ENCODE results near the gene EPN3. TPM values are rescaled to one million over a fixed set of nuclear protein-coding genes. Genes with fewer than 3 reads are reported as not detected.

The EPN3 gene
- total RNA-seq, 1 experiment from 2014 or later: 53.2 TPM

DNA sequence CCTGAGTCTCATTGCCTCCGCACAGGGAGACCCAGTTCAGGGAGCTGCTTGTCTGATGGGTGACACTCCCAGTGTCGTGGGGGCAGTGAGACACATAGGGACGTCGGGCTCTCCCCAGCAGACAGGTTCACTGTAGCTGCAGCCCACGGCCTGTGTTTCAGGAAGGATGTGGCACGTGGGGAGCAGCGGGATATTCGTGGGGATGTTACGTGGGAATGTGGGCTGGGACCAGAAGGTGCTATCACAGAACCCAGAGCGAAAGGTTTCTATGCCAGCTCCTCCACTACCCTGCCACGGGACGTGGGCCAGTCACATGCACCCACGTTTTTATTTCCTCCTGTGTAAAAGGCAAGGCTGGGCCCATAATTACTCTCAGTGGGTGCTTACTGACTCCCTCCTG is 44.3 kb downstream of the EPN3 start:
- Histone ChIP-seq H3K4me3 (ENCODE audit: low read depth, low read length) (no peak overlapping the region), H3K9me3 (peaks cover 1% of the 10 kb centered on the region; the same call in 1 of the 2 replicates), H3K27me3 (replicated peaks; ENCODE audit: control insufficient read depth, insufficient read depth, low read length) (no peaks in the 10 kb centered on the region), H3K36me3 (ENCODE audit: control insufficient read depth, insufficient read depth, low read length) (no peaks in the 10 kb centered on the region), H3K4me1 (no peaks in the 10 kb centered on the region)
- H3K27me3 Mint-ChIP-seq (ENCODE audit: insufficient read depth, unreplicated experiment): peaks cover 2% of the 10 kb centered on the region
- H3K4me3 Mint-ChIP-seq (ENCODE audit: unreplicated experiment): no peak overlapping the region
- intact Hi-C loops (cut with micrococcal nuclease; ENCODE audit: unreplicated experiment): no loop called here
- TF ChIP-seq, protein P1, sequence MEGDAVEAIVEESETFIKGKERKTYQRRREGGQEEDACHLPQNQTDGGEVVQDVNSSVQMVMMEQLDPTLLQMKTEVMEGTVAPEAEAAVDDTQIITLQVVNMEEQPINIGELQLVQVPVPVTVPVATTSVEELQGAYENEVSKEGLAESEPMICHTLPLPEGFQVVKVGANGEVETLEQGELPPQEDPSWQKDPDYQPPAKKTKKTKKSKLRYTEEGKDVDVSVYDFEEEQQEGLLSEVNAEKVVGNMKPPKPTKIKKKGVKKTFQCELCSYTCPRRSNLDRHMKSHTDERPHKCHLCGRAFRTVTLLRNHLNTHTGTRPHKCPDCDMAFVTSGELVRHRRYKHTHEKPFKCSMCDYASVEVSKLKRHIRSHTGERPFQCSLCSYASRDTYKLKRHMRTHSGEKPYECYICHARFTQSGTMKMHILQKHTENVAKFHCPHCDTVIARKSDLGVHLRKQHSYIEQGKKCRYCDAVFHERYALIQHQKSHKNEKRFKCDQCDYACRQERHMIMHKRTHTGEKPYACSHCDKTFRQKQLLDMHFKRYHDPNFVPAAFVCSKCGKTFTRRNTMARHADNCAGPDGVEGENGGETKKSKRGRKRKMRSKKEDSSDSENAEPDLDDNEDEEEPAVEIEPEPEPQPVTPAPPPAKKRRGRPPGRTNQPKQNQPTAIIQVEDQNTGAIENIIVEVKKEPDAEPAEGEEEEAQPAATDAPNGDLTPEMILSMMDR (IDR thresholded peaks at IDR 0.05; ENCODE audit: insufficient read depth in 1 of 2, low read depth in 1 of 2, low read length in 1 of 2, severe bottlenecking in 1 of 2, unreplicated experiment in 1 of 2): no peak
- H3K9me3 Mint-ChIP-seq (ENCODE audit: unreplicated experiment): no peaks in the 10 kb centered on the region
- H3K27ac Mint-ChIP-seq (ENCODE audit: unreplicated experiment): no peak overlapping the region
- no peaks in the 10 kb centered on the region for H3K4me1 Mint-ChIP-seq (ENCODE audit: low read depth, unreplicated experiment)
- ChIA-PET POLR2A (no interaction called here), CTCF (interaction anchor here (1.2 to 3.5 kb wide), 4 partner anchors 16 to 51 kb away, joined by 3 to 15 read pairs (median 10); partner anchors contain the start of gene CACNA1G)
- no TSS peak for BruUV-seq (replicated peaks)
- no peaks in the 10 kb centered on the region for H3K36me3 Mint-ChIP-seq (ENCODE audit: insufficient read depth, unreplicated experiment)
- no peak for DNase-seq

DNA sequence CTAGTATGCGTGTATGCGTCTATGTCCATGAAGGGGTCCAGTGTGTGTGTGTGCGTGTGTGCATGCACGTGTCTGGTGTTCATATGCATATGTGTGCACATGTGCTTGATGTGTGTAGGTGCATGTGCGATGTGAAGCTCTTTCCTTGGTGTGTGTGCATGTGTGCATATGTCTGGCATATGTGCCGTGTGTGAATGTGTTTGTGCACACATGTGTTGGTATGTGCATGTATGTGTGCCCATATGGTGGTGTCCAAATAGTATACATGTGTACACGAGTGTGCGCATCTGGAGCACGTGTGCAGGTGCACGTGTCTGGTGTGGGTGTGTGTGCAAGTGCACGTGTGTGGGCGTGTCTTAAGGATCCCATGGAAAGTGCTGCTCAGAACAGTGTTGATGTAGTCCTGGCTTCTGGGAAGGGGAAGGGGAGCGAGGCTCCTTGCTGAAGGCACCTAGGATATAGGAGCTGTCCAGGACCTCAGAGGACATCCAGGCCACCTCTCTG is 45.0 kb downstream of the EPN3 start:
- Histone ChIP-seq H3K27me3 (replicated peaks; ENCODE audit: control insufficient read depth, insufficient read depth, low read length) (no peaks in the 10 kb centered on the region), H3K4me1 (no peaks in the 10 kb centered on the region), H3K9me3 (peaks cover 3% of the 10 kb centered on the region; the same call in 1 of the 2 replicates), H3K4me3 (ENCODE audit: low read depth, low read length) (no peak overlapping the region), H3K36me3 (ENCODE audit: control insufficient read depth, insufficient read depth, low read length) (no peaks in the 10 kb centered on the region)
- Mint-ChIP-seq H3K36me3 (ENCODE audit: insufficient read depth, unreplicated experiment) (no peaks in the 10 kb centered on the region), H3K9me3 (ENCODE audit: unreplicated experiment) (no peaks in the 10 kb centered on the region), H3K27me3 (ENCODE audit: insufficient read depth, unreplicated experiment) (peaks cover 2% of the 10 kb centered on the region), H3K4me3 (ENCODE audit: unreplicated experiment) (no peak overlapping the region), H3K27ac (ENCODE audit: unreplicated experiment) (no peak overlapping the region), H3K4me1 (ENCODE audit: low read depth, unreplicated experiment) (no peaks in the 10 kb centered on the region)
- intact Hi-C loops (cut with micrococcal nuclease; ENCODE audit: unreplicated experiment): no loop called here
- ChIA-PET CTCF (interaction anchor here (1.5 kb wide), 1 partner anchor 30 kb away, joined by 6 read pairs; the partner anchor contains the start of gene SPATA20), POLR2A (no interaction called here)
- BruUV-seq (replicated peaks): no TSS peak
- TF ChIP-seq, protein P1 (IDR thresholded peaks at IDR 0.05; ENCODE audit: insufficient read depth in 1 of 2, low read depth in 1 of 2, low read length in 1 of 2, severe bottlenecking in 1 of 2, unreplicated experiment in 1 of 2): no peak
- no peak for DNase-seq

DNA sequence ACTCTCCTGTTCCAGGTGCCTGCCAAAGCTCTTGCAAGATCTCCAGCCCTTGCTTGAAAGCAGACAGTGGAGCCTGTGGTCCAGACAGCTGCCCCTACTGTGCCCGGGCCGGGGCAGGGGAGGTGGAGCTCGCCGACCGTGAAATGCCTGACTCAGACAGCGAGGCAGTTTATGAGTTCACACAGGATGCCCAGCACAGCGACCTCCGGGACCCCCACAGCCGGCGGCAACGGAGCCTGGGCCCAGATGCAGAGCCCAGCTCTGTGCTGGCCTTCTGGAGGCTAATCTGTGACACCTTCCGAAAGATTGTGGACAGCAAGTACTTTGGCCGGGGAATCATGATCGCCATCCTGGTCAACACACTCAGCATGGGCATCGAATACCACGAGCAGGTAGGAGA is 45.6 kb downstream of the EPN3 start:
- Mint-ChIP-seq H3K4me1 (ENCODE audit: low read depth, unreplicated experiment) (no peaks in the 10 kb centered on the region), H3K36me3 (ENCODE audit: insufficient read depth, unreplicated experiment) (no peaks in the 10 kb centered on the region)
- TF ChIP-seq, protein P1 (IDR thresholded peaks at IDR 0.05; ENCODE audit: insufficient read depth in 1 of 2, low read depth in 1 of 2, low read length in 1 of 2, severe bottlenecking in 1 of 2, unreplicated experiment in 1 of 2): no peak

More for the DNA sequence above, 45.6 kb downstream of the EPN3 start:
- Mint-ChIP-seq H3K27me3 (ENCODE audit: insufficient read depth, unreplicated experiment) (peaks cover 2% of the 10 kb centered on the region), H3K27ac (ENCODE audit: unreplicated experiment) (no peak overlapping the region), H3K9me3 (ENCODE audit: unreplicated experiment) (no peaks in the 10 kb centered on the region), H3K4me3 (ENCODE audit: unreplicated experiment) (no peak overlapping the region)
- Histone ChIP-seq H3K9me3 (peaks cover 3% of the 10 kb centered on the region; the same call in 1 of the 2 replicates), H3K4me1 (no peaks in the 10 kb centered on the region), H3K36me3 (ENCODE audit: control insufficient read depth, insufficient read depth, low read length) (no peaks in the 10 kb centered on the region), H3K27me3 (replicated peaks; ENCODE audit: control insufficient read depth, insufficient read depth, low read length) (no peaks in the 10 kb centered on the region), H3K4me3 (ENCODE audit: low read depth, low read length) (no peak overlapping the region)
- ChIA-PET CTCF (interaction anchor here (1.5 kb wide), 1 partner anchor 31 kb away, joined by 6 read pairs; the partner anchor contains the start of gene SPATA20), POLR2A (no interaction called here)
- BruUV-seq (replicated peaks): no TSS peak
- no peak for DNase-seq
- intact Hi-C loops (cut with micrococcal nuclease; ENCODE audit: unreplicated experiment): no loop called here

Data from Caco-2 (cell line).